WTC11 (cell line): Measurements from ENCODE around the gene GNAS-AS1. TPM values are rescaled to one million over a fixed set of nuclear protein-coding genes. Genes with fewer than 3 reads are reported as not detected.

ENCODE experiments used
- ATAC-seq: fragments of 200-7000 bp; cut with Tn5 transposase; 2 replicates; pipeline ENCODE4 v1.10.0; 2021; ENCODE audit warnings: mild to moderate bottlenecking, moderate library complexity
- CTCF ChIA-PET: fragments of 300-600 bp; sonication (Branson Sonifier 250); formaldehyde crosslinking; loops from one replicate; lab custom pipeline; 2021; ENCODE audit warnings: antibody characterized with exemption; lab: Charles Lee
- POLR2A ChIA-PET: fragments of 350-600 bp; sonication (Branson Sonifier 250); formaldehyde crosslinking; loops from one replicate; lab custom pipeline; 2021; ENCODE audit warnings: antibody characterized with exemption; lab: Charles Lee
- DNase-seq: peaks from one replicate; pipeline ENCODE4 v3.0.0; 2021; ENCODE audit warnings: low spot score
- H3K27ac Mint-ChIP-seq: 2 replicates; pipeline ENCODE4 v1.8.0; 2021; ENCODE audit warnings: mixed read lengths
- H3K27me3 Mint-ChIP-seq: 2 replicates; pipeline ENCODE4 v1.8.0; 2021; ENCODE audit warnings: low read depth, mild to moderate bottlenecking, moderate library complexity, mixed read lengths
- H3K36me3 Mint-ChIP-seq: 2 replicates; pipeline ENCODE4 v1.8.0; 2021; ENCODE audit warnings: mixed read lengths
- H3K4me1 Mint-ChIP-seq: 2 replicates; pipeline ENCODE4 v1.8.0; 2022; ENCODE audit warnings: mixed read lengths
- H3K4me3 Mint-ChIP-seq: 2 replicates; pipeline ENCODE4 v1.8.0; 2021; ENCODE audit warnings: mild to moderate bottlenecking, moderate library complexity, mixed read lengths
- H3K9me3 Mint-ChIP-seq: 2 replicates; pipeline ENCODE4 v1.8.0; 2021; ENCODE audit warnings: mixed read lengths
- ATF2 ChIP-seq: sonication (generic); formaldehyde crosslinking; IDR thresholded peaks from 2 replicates; pipeline ENCODE4 v1.8.1; 2022; ENCODE audit warnings: low read depth, missing genetic modification reagents, borderline replicate concordance
- ATF3 ChIP-seq: sonication (generic); formaldehyde crosslinking; conservative IDR thresholded peaks from 2 replicates; pipeline ENCODE4 v1.8.1; 2022; ENCODE audit warnings: mild to moderate bottlenecking, missing genetic modification reagents
- CBFB ChIP-seq: sonication (generic); formaldehyde crosslinking; IDR thresholded peaks from 2 replicates; pipeline ENCODE4 v1.8.1; 2022; ENCODE audit warnings: mild to moderate bottlenecking, low read depth, missing genetic modification reagents
- E2F1 ChIP-seq: sonication (generic); formaldehyde crosslinking; IDR thresholded peaks from 2 replicates; pipeline ENCODE4 v1.8.0; 2022; ENCODE audit warnings: mild to moderate bottlenecking, missing genetic modification reagents
- E2F5 ChIP-seq: sonication (generic); formaldehyde crosslinking; IDR thresholded peaks from 2 replicates; pipeline ENCODE4 v1.8.1; 2022; ENCODE audit warnings: mild to moderate bottlenecking, moderate library complexity, missing genetic modification reagents
- GABPB1 ChIP-seq: sonication (generic); formaldehyde crosslinking; IDR thresholded peaks from 2 replicates; pipeline ENCODE4 v1.8.1; 2023; ENCODE audit warnings: mild to moderate bottlenecking, missing genetic modification reagents
- KAT7 ChIP-seq: sonication (generic); formaldehyde crosslinking; IDR thresholded peaks from 2 replicates; pipeline ENCODE4 v1.8.1; 2023; ENCODE audit warnings: missing genetic modification reagents, mild to moderate bottlenecking, borderline replicate concordance
- MAX ChIP-seq: sonication (generic); formaldehyde crosslinking; IDR thresholded peaks from 2 replicates; pipeline ENCODE4 v1.8.0; 2022; ENCODE audit warnings: mild to moderate bottlenecking, missing genetic modification reagents
- NR2C2 ChIP-seq: sonication (generic); formaldehyde crosslinking; IDR thresholded peaks from 2 replicates; pipeline ENCODE4 v1.8.0; 2022; ENCODE audit warnings: mild to moderate bottlenecking, missing genetic modification reagents
- NR3C1 ChIP-seq: sonication (generic); formaldehyde crosslinking; conservative IDR thresholded peaks from 2 replicates; pipeline ENCODE4 v1.8.1; 2023; ENCODE audit warnings: low read depth, mild to moderate bottlenecking, missing genetic modification reagents
- PREB ChIP-seq: sonication (generic); formaldehyde crosslinking; IDR thresholded peaks from 2 replicates; pipeline ENCODE4 v1.8.1; 2022; ENCODE audit warnings: mild to moderate bottlenecking, missing genetic modification reagents, moderate library complexity, borderline replicate concordance
- SP1 ChIP-seq: sonication (generic); formaldehyde crosslinking; conservative IDR thresholded peaks from 2 replicates; pipeline ENCODE4 v1.8.1; 2022; ENCODE audit warnings: missing genetic modification reagents
- ZBTB21 ChIP-seq: sonication (generic); formaldehyde crosslinking; IDR thresholded peaks from 2 replicates; pipeline ENCODE4 v1.8.1; 2023; ENCODE audit warnings: mild to moderate bottlenecking, missing genetic modification reagents, borderline replicate concordance
- ZNF232 ChIP-seq: sonication (generic); formaldehyde crosslinking; IDR thresholded peaks from 2 replicates; pipeline ENCODE4 v1.8.0; 2022; ENCODE audit warnings: mild to moderate bottlenecking, missing genetic modification reagents
- ZNF317 ChIP-seq: sonication (generic); formaldehyde crosslinking; IDR thresholded peaks from 2 replicates; pipeline ENCODE4 v1.8.1; 2023; ENCODE audit warnings: low read depth, mild to moderate bottlenecking, moderate library complexity, missing genetic modification reagents, borderline replicate concordance
- ZNF396 ChIP-seq: fragments of 250-450 bp; sonication (Bioruptor Pico); IDR thresholded peaks from 2 replicates; pipeline ENCODE4 v1.8.0; 2021; ENCODE audit warnings: mild to moderate bottlenecking, moderate library complexity, borderline replicate concordance
- ZNF416 ChIP-seq: fragments of 250-450 bp; sonication (Bioruptor Pico); IDR thresholded peaks from 2 replicates; pipeline ENCODE4 v1.9.0; 2021; ENCODE audit warnings: mild to moderate bottlenecking, inconsistent platforms
- ZNF532 ChIP-seq: fragments of 250-450 bp; sonication (Bioruptor Pico); IDR thresholded peaks from 2 replicates; pipeline ENCODE4 v1.9.0; 2021; ENCODE audit warnings: mild to moderate bottlenecking, borderline replicate concordance
- total RNA-seq: library from RNA; stranded (reverse); gene quantifications from 3 replicates; pipeline ENCODE4 v1.2.3, GENCODE V29; 2021

The GNAS-AS1 gene
- total RNA-seq, 1 experiment from 2014 or later = 12.2 TPM

GRCh38 chr20:58836616-58837204, 14.0 kb downstream of the GNAS-AS1 start:
- Mint-ChIP-seq H3K9me3 (no peaks in the 10 kb centered on the region), H3K4me3 (no peak overlapping the region), H3K27me3 (peaks cover 17% of the 10 kb centered on the region), H3K27ac (no peak overlapping the region), H3K4me1 (peaks cover 50% of the 10 kb centered on the region), H3K36me3 (peaks cover 55% of the 10 kb centered on the region)
- TF ChIP-seq CBFB (CRISPR knock-in tag) = no peak
- TF ChIP-seq NR3C1 (CRISPR knock-in tag) = no peak
- TF ChIP-seq ZNF396 (CRISPR knock-in tag) = no peak
- TF ChIP-seq ATF3 (CRISPR knock-in tag) = no peak
- DNase-seq (no peak), ATAC-seq (no peak)
- ChIA-PET CTCF (interaction anchor here (4.9 to 6.0 kb wide), 2 partner anchors 185 to 355 kb away, joined by 58 to 63 read pairs; partner anchors contain the start of gene STX16), POLR2A (no interaction called here)

- ATAC-seq (no peak), DNase-seq (no peak)
- H3K36me3 Mint-ChIP-seq = peaks cover 46% of the 10 kb centered on the region
- H3K27me3 Mint-ChIP-seq = peaks cover 7% of the 10 kb centered on the region
- H3K27ac Mint-ChIP-seq = no peak overlapping the region
- H3K4me3 Mint-ChIP-seq = no peak overlapping the region
- ChIA-PET CTCF (interaction anchor here (1.2 to 2.2 kb wide), 5 partner anchors 13 to 213 kb away, joined by 4 to 8 read pairs (median 6); partner anchors contain the start of genes GNAS and STX16), POLR2A (interaction anchor here (0.6 kb wide), 2 partner anchors 186 to 572 kb away, joined by 3 read pairs; no protein-coding TSS in a partner anchor)
- H3K4me1 Mint-ChIP-seq = peaks cover 35% of the 10 kb centered on the region
- no peak for TF ChIP-seq ZNF532 (CRISPR knock-in tag)
- TF ChIP-seq GABPB1 = no peak
- no peak for TF ChIP-seq ZNF416 (CRISPR knock-in tag)
- no peak for TF ChIP-seq E2F1 (CRISPR knock-in tag)
- no peak for TF ChIP-seq E2F5 (CRISPR knock-in tag)
- TF ChIP-seq ZNF317 (CRISPR knock-in tag) = no peak
- H3K9me3 Mint-ChIP-seq = peaks cover 4% of the 10 kb centered on the region
These were observed 15.5 kb downstream of the GNAS-AS1 start for GRCh38 chr20:58835231-58835630.

GRCh38 chr20:58833921-58834320, 16.8 kb downstream of the GNAS-AS1 start:
- ChIA-PET POLR2A (interaction anchor here (1.1 kb wide), 1 partner anchor 18 kb away, joined by 4 read pairs; no protein-coding TSS in a partner anchor), CTCF (interaction anchor here (1.2 to 2.2 kb wide), 6 partner anchors 10 to 212 kb away, joined by 3 to 8 read pairs (median 6); partner anchors contain the start of genes GNAS and STX16)
- H3K36me3 Mint-ChIP-seq = peaks cover 47% of the 10 kb centered on the region
- DNase-seq = no peak
- H3K27ac Mint-ChIP-seq = no peak overlapping the region
- ATAC-seq = no peak
- H3K4me1 Mint-ChIP-seq = peaks cover 27% of the 10 kb centered on the region
- H3K4me3 Mint-ChIP-seq = no peak overlapping the region
- H3K9me3 Mint-ChIP-seq = peaks cover 11% of the 10 kb centered on the region
- H3K27me3 Mint-ChIP-seq = no peaks in the 10 kb centered on the region
- TF ChIP-seq ZBTB21 (no peak), SP1 (CRISPR knock-in tag) (no peak), MAX (CRISPR knock-in tag) (no peak), PREB (CRISPR knock-in tag) (no peak), ATF2 (CRISPR knock-in tag) (no peak), KAT7 (CRISPR knock-in tag) (no peak), ZNF232 (CRISPR knock-in tag) (no peak), NR2C2 (CRISPR knock-in tag) (no peak)
